Activated CD4-positive, alpha-beta T cell treated with anti-CD3 and anti-CD28 coated beads, Interleukin-2, amount 50 U/mL, for 16 hours (primary cell): ENCODE data around the gene ST8SIA5.

Experiments used
- DNase-seq: peaks from one replicate; pipeline ENCODE4 v3.0.0-alpha.2; 2020

The ST8SIA5 gene

GRCh38 chr18:46623541-46623940 is 133.3 kb downstream of the ST8SIA5 start:
- peak; percentile 8 for DNase-seq

GRCh38 chr18:46622999-46623398 is 133.9 kb downstream of the ST8SIA5 start:
- DNase-seq: no peak

- DNase-seq: no peak
Observed at GRCh38 chr18:46622451-46622850, 134.4 kb downstream of the ST8SIA5 start.

- DNase-seq: no peak
Observed at GRCh38 chr18:46621871-46622270, 135.0 kb downstream of the ST8SIA5 start.

GRCh38 chr18:46621111-46621766 is 135.6 kb downstream of the ST8SIA5 start:
- no peak for DNase-seq

- no peak for DNase-seq
Observed at GRCh38 chr18:46619559-46619958, 137.3 kb downstream of the ST8SIA5 start.
